Kidney (tissue), 14 donors: ENCODE data around the gene HIVEP3. TPM values are rescaled to one million over a fixed set of nuclear protein-coding genes. Genes with fewer than 3 reads are reported as not detected.

Source experiments
- DNase-seq, 5 donors: peaks; one replicate each; pipeline ENCODE4 v3.0.0-alpha.2; 2013 to 2020
- FAIRE-seq: peaks from 2 replicates; lab custom pipeline; 2012; peaks lifted over from hg19 to GRCh38; lab: Jason Lieb, UNC
- H3K27ac ChIP-seq, 2 donors: one replicate each; pipeline ENCODE4 v1.7.0; 2013; ENCODE audit warnings: low read depth in 2 of 2, low read length in 2 of 2, inconsistent platforms in 1 of 2
- H3K27me3 ChIP-seq: one replicate; pipeline ENCODE4 v1.7.1; 2013; ENCODE audit warnings: low read length, inconsistent platforms; ENCODE audit not compliant: control insufficient read depth, insufficient read depth
- H3K36me3 ChIP-seq, 3 donors: one replicate each; pipeline versions ENCODE4 v1.7.0 to v1.7.1; 2013; ENCODE audit warnings: low read length in 3 of 3, control low read depth in 1 of 3, inconsistent platforms in 1 of 3; ENCODE audit not compliant: insufficient read depth in 3 of 3, control insufficient read depth in 2 of 3
- H3K4me1 ChIP-seq, 3 donors: one replicate each; pipeline versions ENCODE4 v1.7.0 to v1.7.1; 2013; ENCODE audit warnings: low read length in 3 of 3, inconsistent platforms in 1 of 3, low read depth in 1 of 3; ENCODE audit not compliant: control insufficient read depth in 2 of 3, insufficient read depth in 2 of 3
- H3K4me3 ChIP-seq, 3 donors: one replicate each; pipeline versions ENCODE4 v1.7.0 to v1.8.1; 2013; ENCODE audit warnings: low read length in 3 of 3, control low read depth in 1 of 3, inconsistent platforms in 1 of 3
- H3K9ac ChIP-seq, 3 donors: one replicate each; pipeline versions ENCODE4 v1.7.0 to v1.7.1; 2013; ENCODE audit warnings: low read length in 3 of 3, control low read depth in 1 of 3, inconsistent platforms in 1 of 3
- H3K9me3 ChIP-seq, 3 donors: one replicate each; pipeline versions ENCODE4 v1.7.0 to v1.7.1; 2013; ENCODE audit warnings: low read length in 3 of 3, control low read depth in 1 of 3, inconsistent platforms in 1 of 3; ENCODE audit not compliant: control insufficient read depth in 2 of 3, insufficient read depth in 1 of 3
- intact Hi-C: fragments of 100-400 bp; cut with DNase I; formaldehyde crosslinking; loops from one replicate; pipeline ENCODE4 v1.11.1; 2022
- polyA plus RNA-seq: library from polyadenylated mRNA; stranded (reverse); fragments of 350-450 nt; fragmentation: Illumina TruSeq; extraction: RNeasy Lipid Tissue Mini Kit (QIAGEN cat#74804); gene quantifications from one replicate; pipeline ENCODE4 v1.2.3, GENCODE V29; 2014; ENCODE audit warnings: low read depth, low replicate concordance; ENCODE audit not compliant: insufficient read depth
- total RNA-seq: library from RNA; stranded (reverse); fragmentation: NEBNext Ultra II Directional; extraction: Animal tissue kit (Norgen Biotek cat#: 25700); gene quantifications from one replicate; pipeline ENCODE4 v1.2.1, GENCODE V29; 2021
- TF ChIP-seq, protein P1 (sequence below): IDR thresholded peaks from 3 replicates; pipeline ENCODE4 v1.5.1; 2012; ENCODE audit warnings: mild to moderate bottlenecking, moderate library complexity, borderline replicate concordance; ENCODE audit not compliant: insufficient read depth; ENCODE audit errors: extremely low read depth
- donor health status: control.
- donor health status: control.
- donor health status: control.
- donor health status: control.
- donor health status: control.
- donor health status: DM: yes; HTN: yes; CAD: no.
- donor health status: Normal renal cell carcinoma (clear cell type).

The HIVEP3 gene
- total and polyA plus RNA-seq, 2 donors from 2014 or later, result 3.5 to 11.0 TPM

DNA sequence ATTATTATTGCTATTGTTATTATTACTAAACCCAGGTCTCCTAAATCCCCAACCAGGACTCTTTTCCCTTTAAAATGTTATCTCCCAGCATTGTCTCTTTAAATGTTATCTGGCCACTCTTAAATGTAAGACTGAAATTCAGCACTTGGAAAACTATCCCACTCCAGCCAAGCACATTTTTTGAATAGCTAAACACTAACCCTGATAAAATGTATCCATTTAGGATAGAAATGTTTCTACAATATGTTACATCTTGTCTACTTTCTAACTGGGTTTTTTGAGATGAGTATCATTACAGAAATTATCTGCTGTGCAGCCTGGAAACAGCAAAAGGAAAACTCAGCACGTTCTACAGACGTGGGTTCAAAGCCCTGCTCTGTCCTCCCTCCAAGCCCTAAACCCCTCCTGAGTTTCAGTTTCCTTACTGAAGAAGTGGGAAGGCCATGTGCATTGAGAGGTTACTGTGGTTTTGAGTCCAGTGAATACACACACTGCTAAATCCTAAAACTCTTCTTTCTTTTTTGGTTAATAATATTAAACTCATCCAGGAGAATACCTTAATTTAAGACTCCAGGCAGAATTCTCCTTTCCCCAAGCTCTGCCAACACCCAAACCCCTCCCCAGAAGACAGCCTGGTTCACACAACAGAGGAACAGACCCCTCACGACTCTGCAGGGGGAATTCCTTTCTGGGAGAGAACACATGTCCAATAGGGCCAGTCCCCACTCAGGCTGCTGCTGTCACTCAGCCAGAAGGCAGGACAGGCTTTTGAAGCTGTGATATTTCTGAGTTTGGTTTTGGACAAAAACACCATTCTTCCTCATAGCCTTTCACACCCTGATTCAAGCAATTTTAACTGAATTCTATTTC, 41.9 kb downstream of the HIVEP3 start:
- H3K9ac ChIP-seq, result no peak overlapping the region
- TF ChIP-seq, protein P1, sequence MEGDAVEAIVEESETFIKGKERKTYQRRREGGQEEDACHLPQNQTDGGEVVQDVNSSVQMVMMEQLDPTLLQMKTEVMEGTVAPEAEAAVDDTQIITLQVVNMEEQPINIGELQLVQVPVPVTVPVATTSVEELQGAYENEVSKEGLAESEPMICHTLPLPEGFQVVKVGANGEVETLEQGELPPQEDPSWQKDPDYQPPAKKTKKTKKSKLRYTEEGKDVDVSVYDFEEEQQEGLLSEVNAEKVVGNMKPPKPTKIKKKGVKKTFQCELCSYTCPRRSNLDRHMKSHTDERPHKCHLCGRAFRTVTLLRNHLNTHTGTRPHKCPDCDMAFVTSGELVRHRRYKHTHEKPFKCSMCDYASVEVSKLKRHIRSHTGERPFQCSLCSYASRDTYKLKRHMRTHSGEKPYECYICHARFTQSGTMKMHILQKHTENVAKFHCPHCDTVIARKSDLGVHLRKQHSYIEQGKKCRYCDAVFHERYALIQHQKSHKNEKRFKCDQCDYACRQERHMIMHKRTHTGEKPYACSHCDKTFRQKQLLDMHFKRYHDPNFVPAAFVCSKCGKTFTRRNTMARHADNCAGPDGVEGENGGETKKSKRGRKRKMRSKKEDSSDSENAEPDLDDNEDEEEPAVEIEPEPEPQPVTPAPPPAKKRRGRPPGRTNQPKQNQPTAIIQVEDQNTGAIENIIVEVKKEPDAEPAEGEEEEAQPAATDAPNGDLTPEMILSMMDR, result no peak
- no peak for FAIRE-seq

DNA sequence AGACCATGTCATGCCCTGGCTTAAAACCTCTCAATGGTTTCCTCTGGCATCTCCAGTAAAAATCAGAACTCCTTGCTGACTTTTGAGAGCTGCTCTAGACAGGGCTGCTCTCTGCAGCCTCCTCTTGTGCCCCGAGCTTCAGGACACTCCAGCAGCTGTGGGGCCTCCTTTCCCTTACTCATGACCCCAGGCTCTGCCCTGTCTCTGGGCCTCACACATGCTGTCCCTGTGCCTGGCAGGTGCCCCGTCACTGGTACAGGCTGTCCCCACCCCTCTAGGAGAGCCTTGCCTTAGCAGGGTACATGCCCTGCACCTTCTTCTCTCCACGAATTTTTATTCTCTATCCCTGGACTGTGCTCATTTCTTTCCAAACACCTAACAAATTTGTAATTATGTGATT, 43.2 kb downstream of the HIVEP3 start:
- no peak overlapping the region for H3K4me3 ChIP-seq
- no peak overlapping the region for H3K9ac ChIP-seq
- TF ChIP-seq, protein P1, result no peak
- H3K4me1 ChIP-seq, result no peaks in the 10 kb centered on the region
- no peaks in the 10 kb centered on the region for H3K9me3 ChIP-seq
- DNase-seq (no peak), FAIRE-seq (no peak)
- intact Hi-C loops, result no loop called here
- H3K27me3 ChIP-seq, result no peaks in the 10 kb centered on the region
- H3K36me3 ChIP-seq, result no peaks in the 10 kb centered on the region
- no peak overlapping the region for H3K27ac ChIP-seq

More for the DNA sequence above, 41.9 kb downstream of the HIVEP3 start:
- H3K27me3 ChIP-seq, result no peaks in the 10 kb centered on the region
- H3K4me1 ChIP-seq, result no peaks in the 10 kb centered on the region
- no peaks in the 10 kb centered on the region for H3K36me3 ChIP-seq
- H3K4me3 ChIP-seq, result no peak overlapping the region
- no peaks in the 10 kb centered on the region for H3K9me3 ChIP-seq
- no peak for DNase-seq
- H3K27ac ChIP-seq, result no peak overlapping the region
- intact Hi-C loops, result no loop called here

DNA sequence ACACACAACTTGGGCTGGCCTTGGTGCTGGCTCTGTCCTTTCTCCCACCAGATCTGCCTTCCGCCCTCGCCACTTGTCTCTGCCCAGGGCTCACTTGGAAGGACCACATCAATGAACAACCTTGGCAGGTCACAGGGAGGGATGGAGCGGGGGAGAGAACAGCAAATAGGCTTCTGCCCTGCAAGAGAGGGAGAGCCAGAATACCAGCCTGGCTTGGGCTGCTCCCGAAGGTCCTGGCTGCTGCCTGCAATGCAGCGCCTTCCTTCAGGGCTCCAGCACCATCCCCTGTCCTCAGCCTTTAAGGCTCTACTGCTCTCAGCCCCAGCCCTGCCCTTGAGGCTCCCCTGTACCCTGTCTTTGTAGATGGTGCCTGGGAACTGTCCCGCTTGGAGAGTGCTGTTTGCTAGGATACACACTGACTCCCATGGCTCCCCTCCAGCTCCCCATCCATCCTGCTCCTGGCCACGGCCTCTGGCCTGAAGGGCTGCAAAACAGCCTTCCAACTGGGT, 43.8 kb downstream of the HIVEP3 start:
- Histone ChIP-seq H3K4me1 (no peaks in the 10 kb centered on the region), H3K36me3 (no peaks in the 10 kb centered on the region), H3K9me3 (no peaks in the 10 kb centered on the region), H3K4me3 (no peak overlapping the region), H3K27me3 (no peaks in the 10 kb centered on the region), H3K9ac (no peak overlapping the region), H3K27ac (no peak overlapping the region)
- FAIRE-seq, result no peak
- TF ChIP-seq, protein P1, result no peak
- intact Hi-C loops, result no loop called here
- no peak for DNase-seq
